AG10803 (cell line): ENCODE data around the gene CABP7.

ENCODE experiments used
- DNase-seq: peaks from one replicate; pipeline ENCODE4 v3.0.0; 2010; ENCODE audit warnings: low read depth
- H3K4me3 ChIP-seq: 2 replicates; pipeline ENCODE4 v1.5.1; 2011; ENCODE audit warnings: mild to moderate bottlenecking, low read length, control low read depth
- CTCF ChIP-seq: conservative IDR thresholded peaks from 2 replicates; pipeline ENCODE4 v1.5.1; 2011; ENCODE audit warnings: mild to moderate bottlenecking, low read length, control low read depth, inconsistent platforms

CABP7 gene

GRCh38 chr22:29689206-29689879, 30.5 kb upstream of the CABP7 start:
- TF ChIP-seq CTCF = no peak
- DNase-seq = no peak
- no peak overlapping the region for H3K4me3 ChIP-seq

GRCh38 chr22:29689880-29690213, 30.0 kb upstream of the CABP7 start:
- DNase-seq = peak; percentile 47
- peak; percentile 73 for TF ChIP-seq CTCF
- H3K4me3 ChIP-seq = no peak overlapping the region

GRCh38 chr22:29690476-29690875, 29.3 kb upstream of the CABP7 start:
- no peak for TF ChIP-seq CTCF
- DNase-seq = peak; percentile 56
- H3K4me3 ChIP-seq = no peak overlapping the region

GRCh38 chr22:29691636-29692326, 28.0 kb upstream of the CABP7 start:
- TF ChIP-seq CTCF = no peak
- DNase-seq = no peak
- no peak overlapping the region for H3K4me3 ChIP-seq

DNA sequence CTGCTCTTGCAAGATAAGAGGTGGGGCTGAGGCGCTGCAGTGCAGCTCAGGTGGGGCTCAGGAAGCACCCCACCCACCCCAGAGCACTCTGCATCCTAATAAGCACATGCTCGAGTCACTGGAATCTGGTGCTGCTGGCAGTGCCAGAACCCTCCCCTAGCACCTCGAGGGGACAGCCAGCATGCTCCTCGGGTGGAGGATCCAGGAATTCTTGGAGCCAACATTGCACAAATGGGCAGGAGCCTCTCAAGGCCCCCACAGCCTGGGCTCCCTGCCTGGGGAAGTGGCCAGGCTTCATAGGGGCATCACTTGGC, 27.5 kb upstream of the CABP7 start:
- DNase-seq = no peak
- no peak for TF ChIP-seq CTCF
- H3K4me3 ChIP-seq = no peak overlapping the region

DNA sequence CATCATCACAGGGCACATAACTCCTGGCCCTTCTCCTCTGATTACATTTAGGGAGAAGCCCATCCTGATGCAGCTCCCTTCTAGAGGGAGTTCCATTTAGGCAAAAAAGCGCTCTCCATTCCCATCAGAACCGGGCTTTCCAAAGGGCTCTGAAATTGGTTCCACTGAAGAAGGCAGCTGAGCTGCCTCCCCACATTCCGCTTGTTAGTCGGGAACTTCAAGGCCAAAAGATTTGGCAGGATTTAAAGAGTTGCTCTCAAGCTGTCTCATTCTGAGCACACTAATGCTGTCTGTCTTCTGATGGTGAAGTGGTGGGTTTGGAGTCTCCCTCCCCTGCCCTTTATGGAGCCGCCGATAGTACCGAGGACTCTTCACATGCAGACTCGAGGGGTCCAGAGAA, 26.6 kb upstream of the CABP7 start:
- no peak for DNase-seq
- no peak overlapping the region for H3K4me3 ChIP-seq
- TF ChIP-seq CTCF = no peak

- TF ChIP-seq CTCF = no peak
- no peak for DNase-seq
- no peak overlapping the region for H3K4me3 ChIP-seq
Measured at GRCh38 chr22:29693671-29694070, 26.1 kb upstream of the CABP7 start.
